ENCODE results near the gene LHX4.

LHX4 gene

DNA sequence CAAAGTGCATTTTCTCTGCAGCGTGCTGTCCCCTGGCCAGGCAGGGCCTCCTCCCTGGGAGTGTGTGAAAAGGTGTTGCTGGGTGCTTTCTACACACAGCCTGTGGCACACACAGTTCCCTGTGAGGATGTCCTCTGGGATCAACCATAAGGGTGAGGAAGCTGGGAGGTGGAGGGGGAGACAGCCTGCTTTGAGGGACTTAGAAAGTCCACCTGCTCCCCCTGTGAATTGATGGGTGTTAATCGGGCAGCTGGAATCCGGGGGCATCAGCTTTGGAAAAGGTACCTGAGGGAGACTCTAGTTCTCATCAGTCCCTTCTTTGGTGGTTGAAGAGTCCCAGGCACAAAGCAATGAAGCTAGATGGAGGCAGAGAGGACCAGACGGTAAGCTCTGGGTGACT is 35.8 kb downstream of the LHX4 start:
- Histone ChIP-seq H4K8ac (ENCODE audit: low read depth, low read length) (no peak overlapping the region), H2AFZ (ENCODE audit: insufficient read depth, low read length, poor library complexity) (no peak overlapping the region), H3K27ac (ENCODE audit: low read depth, low read length) (no peak overlapping the region), H3K23ac (ENCODE audit: low read length) (no peak overlapping the region), H3K36me3 (ENCODE audit: control insufficient read depth in 1 of 2, insufficient read depth in 2 of 2, low read length in 2 of 2) (no peaks in the 10 kb centered on the region), H3K4me2 (ENCODE audit: low read length) (no peak overlapping the region), H3K27me3 (ENCODE audit: insufficient read depth, low read length) (no peaks in the 10 kb centered on the region), H3K79me2 (ENCODE audit: control insufficient read depth, insufficient read depth, low read length, poor library complexity) (no peaks in the 10 kb centered on the region), H2AK5ac (ENCODE audit: low read length) (no peak overlapping the region), H2BK120ac (ENCODE audit: insufficient read depth, low read length, poor library complexity) (no peak overlapping the region), H3K14ac (ENCODE audit: low read length) (no peak overlapping the region), H3K9ac (ENCODE audit: low read length) (no peak overlapping the region), H3K4me1 (ENCODE audit: control insufficient read depth in 1 of 2, insufficient read depth in 2 of 2, low read length in 2 of 2) (no peaks in the 10 kb centered on the region), H4K12ac (ENCODE audit: low read depth, low read length) (no peak overlapping the region), H2BK5ac (ENCODE audit: low read depth, low read length, poor library complexity) (no peak overlapping the region), H4K91ac (ENCODE audit: low read depth, low read length) (no peak overlapping the region), H3K4me3 (ENCODE audit: low read depth, low read length) (no peak overlapping the region), H3K79me1 (ENCODE audit: low read length) (no peaks in the 10 kb centered on the region), H3K4ac (ENCODE audit: low read depth, low read length) (no peak overlapping the region), H3K18ac (ENCODE audit: low read length) (no peak overlapping the region), H2BK12ac (ENCODE audit: low read length) (no peak overlapping the region), H3K9me3 (ENCODE audit: insufficient read depth, low read depth, low read length) (peaks cover 4% of the 10 kb centered on the region)
- WGBS (ENCODE audit: extremely low coverage, insufficient coverage, insufficient read length), result no CpG with 5 or more reads among the region's 4 CpGs
- no peak for DNase-seq

DNA sequence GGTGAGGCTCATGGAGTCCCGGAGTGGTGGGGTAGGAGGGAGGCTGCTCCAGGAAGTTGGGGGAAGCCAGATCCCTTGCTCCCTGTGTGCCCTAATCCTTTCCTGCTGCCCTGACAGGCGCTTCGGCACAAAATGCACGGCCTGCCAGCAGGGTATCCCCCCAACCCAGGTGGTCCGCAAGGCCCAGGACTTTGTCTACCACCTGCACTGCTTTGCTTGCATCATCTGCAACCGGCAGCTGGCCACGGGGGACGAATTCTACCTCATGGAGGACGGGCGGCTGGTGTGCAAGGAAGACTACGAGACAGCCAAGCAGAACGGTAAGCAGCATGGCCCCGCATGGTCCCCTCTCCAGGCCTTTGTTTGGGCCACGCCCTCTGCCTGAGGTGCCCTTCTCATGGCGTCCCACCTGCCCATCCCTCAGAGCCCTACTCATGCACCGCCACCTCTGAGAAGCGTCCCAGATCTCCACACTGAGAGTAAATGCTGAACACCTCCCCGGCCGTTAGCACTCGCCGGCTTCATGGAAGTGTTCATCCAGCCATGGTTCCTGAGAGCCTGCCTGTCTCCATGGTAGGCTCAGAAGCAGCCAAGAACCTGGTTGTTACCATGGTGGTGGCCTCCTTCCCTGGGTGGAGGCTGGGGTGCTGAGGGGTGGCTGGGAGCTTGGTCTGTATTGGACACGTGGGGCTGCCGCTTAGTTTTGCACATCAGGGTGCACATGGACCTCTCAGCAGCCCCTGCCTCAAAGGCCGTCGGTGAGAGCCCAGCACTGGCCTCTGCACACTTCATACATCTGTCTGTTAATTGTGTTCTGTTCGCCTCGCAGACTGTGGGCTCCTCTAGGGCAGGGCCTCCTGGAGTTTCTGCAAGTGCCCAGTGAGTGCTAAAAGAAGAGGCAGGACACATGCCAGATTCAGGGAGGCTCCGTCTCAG is 36.5 kb downstream of the LHX4 start:
- no peak overlapping the region for H3K9ac ChIP-seq (ENCODE audit: low read length)
- no peak overlapping the region for H4K8ac ChIP-seq (ENCODE audit: low read depth, low read length)
- no peak overlapping the region for H2AFZ ChIP-seq (ENCODE audit: insufficient read depth, low read length, poor library complexity)
- H2AK5ac ChIP-seq (ENCODE audit: low read length), result no peak overlapping the region
- no peak overlapping the region for H3K27ac ChIP-seq (ENCODE audit: low read depth, low read length)
- no peaks in the 10 kb centered on the region for H3K36me3 ChIP-seq (ENCODE audit: control insufficient read depth in 1 of 2, insufficient read depth in 2 of 2, low read length in 2 of 2)
- no peak overlapping the region for H3K18ac ChIP-seq (ENCODE audit: low read length)
- no peak overlapping the region for H3K14ac ChIP-seq (ENCODE audit: low read length)
- no peaks in the 10 kb centered on the region for H3K79me2 ChIP-seq (ENCODE audit: control insufficient read depth, insufficient read depth, low read length, poor library complexity)
- H3K4ac ChIP-seq (ENCODE audit: low read depth, low read length), result no peak overlapping the region
- H3K4me1 ChIP-seq (ENCODE audit: control insufficient read depth in 1 of 2, insufficient read depth in 2 of 2, low read length in 2 of 2), result no peaks in the 10 kb centered on the region
- H4K12ac ChIP-seq (ENCODE audit: low read depth, low read length), result no peak overlapping the region
- H3K4me2 ChIP-seq (ENCODE audit: low read length), result no peak overlapping the region
- H3K27me3 ChIP-seq (ENCODE audit: insufficient read depth, low read length), result no peaks in the 10 kb centered on the region
- H3K23ac ChIP-seq (ENCODE audit: low read length), result no peak overlapping the region
- H2BK12ac ChIP-seq (ENCODE audit: low read length), result no peak overlapping the region
- WGBS (ENCODE audit: extremely low coverage, insufficient coverage, insufficient read length), result no CpG with 5 or more reads among the region's 28 CpGs
- H3K9me3 ChIP-seq (ENCODE audit: insufficient read depth, low read depth, low read length), result peaks cover 4% of the 10 kb centered on the region
- H3K79me1 ChIP-seq (ENCODE audit: low read length), result no peaks in the 10 kb centered on the region
- DNase-seq, result no peak
- no peak overlapping the region for H4K91ac ChIP-seq (ENCODE audit: low read depth, low read length)
- no peak overlapping the region for H2BK120ac ChIP-seq (ENCODE audit: insufficient read depth, low read length, poor library complexity)
- H3K4me3 ChIP-seq (ENCODE audit: low read depth, low read length), result no peak overlapping the region
- no peak overlapping the region for H2BK5ac ChIP-seq (ENCODE audit: low read depth, low read length, poor library complexity)

DNA sequence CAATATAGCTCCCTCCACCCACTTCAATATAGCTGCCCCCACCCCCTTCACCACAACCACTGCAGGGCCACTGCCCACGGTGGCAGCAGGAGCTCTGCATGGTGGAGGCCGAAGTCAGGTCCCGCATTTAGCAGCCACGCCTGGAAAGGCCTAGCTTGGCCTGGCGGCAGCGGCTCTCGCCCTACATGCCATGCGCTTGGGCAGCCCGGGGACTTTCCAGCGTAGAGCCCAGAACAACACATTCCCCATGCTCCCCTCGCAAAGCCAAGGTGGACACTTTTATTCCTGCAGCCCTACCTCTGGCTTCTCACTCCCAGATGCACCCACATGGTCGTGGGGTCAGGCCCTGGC is 37.1 kb downstream of the LHX4 start:
- Histone ChIP-seq H2BK5ac (ENCODE audit: low read depth, low read length, poor library complexity) (no peak overlapping the region), H3K27ac (ENCODE audit: low read depth, low read length) (no peak overlapping the region), H2BK12ac (ENCODE audit: low read length) (no peak overlapping the region), H4K91ac (ENCODE audit: low read depth, low read length) (no peak overlapping the region), H3K79me1 (ENCODE audit: low read length) (no peaks in the 10 kb centered on the region), H3K4me2 (ENCODE audit: low read length) (no peak overlapping the region), H3K9ac (ENCODE audit: low read length) (no peak overlapping the region), H2AFZ (ENCODE audit: insufficient read depth, low read length, poor library complexity) (no peak overlapping the region), H4K12ac (ENCODE audit: low read depth, low read length) (no peak overlapping the region), H2AK5ac (ENCODE audit: low read length) (no peak overlapping the region), H3K36me3 (ENCODE audit: control insufficient read depth in 1 of 2, insufficient read depth in 2 of 2, low read length in 2 of 2) (no peaks in the 10 kb centered on the region), H3K4ac (ENCODE audit: low read depth, low read length) (no peak overlapping the region), H3K23ac (ENCODE audit: low read length) (no peak overlapping the region), H3K4me3 (ENCODE audit: low read depth, low read length) (no peak overlapping the region), H3K27me3 (ENCODE audit: insufficient read depth, low read length) (no peaks in the 10 kb centered on the region), H3K18ac (ENCODE audit: low read length) (no peak overlapping the region), H2BK120ac (ENCODE audit: insufficient read depth, low read length, poor library complexity) (no peak overlapping the region), H3K79me2 (ENCODE audit: control insufficient read depth, insufficient read depth, low read length, poor library complexity) (no peaks in the 10 kb centered on the region), H4K8ac (ENCODE audit: low read depth, low read length) (no peak overlapping the region), H3K14ac (ENCODE audit: low read length) (no peak overlapping the region), H3K4me1 (ENCODE audit: control insufficient read depth in 1 of 2, insufficient read depth in 2 of 2, low read length in 2 of 2) (no peaks in the 10 kb centered on the region), H3K9me3 (ENCODE audit: insufficient read depth, low read depth, low read length) (peaks cover 4% of the 10 kb centered on the region)
- no CpG with 5 or more reads among the region's 12 CpGs for WGBS (ENCODE audit: extremely low coverage, insufficient coverage, insufficient read length)
- no peak for DNase-seq

DNA sequence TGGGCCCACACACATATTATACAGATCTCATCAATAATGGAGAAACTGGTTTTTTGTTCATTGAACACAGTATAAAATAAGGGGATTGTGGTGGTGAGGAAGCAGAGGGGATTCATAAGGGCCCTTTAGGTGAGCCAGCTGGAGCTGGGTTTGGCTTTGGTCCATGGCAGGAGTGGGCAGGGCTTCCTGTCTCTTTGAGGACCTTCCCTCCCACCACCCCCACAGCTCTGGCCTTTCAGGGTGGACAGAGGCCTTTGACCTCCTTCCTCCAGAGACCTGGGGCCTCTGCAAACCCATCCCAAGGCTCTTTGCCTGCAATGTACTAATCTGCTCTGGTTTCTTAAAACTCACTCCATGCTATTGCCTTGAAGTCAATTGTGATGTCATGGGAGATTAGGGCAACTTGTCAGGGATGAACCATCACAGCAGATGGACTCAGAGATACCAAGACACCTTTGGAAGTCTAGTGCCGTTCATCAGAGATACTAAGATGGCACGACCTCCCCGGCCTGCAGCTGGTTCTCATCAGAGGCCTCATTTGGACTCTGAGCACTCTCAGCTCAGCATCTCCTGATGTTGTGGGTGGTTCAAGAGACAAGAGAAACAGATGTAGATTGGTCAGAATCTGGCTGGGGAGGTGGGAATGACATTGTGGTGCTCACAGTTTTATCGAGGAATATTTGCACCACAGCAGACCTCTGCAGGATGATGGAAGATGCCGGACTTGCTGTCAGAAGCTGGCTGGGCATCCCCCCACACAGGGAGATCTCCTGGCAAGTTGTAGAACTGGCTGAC is 37.9 kb downstream of the LHX4 start:
- H2BK12ac ChIP-seq (ENCODE audit: low read length), result no peak overlapping the region
- no peaks in the 10 kb centered on the region for H3K79me2 ChIP-seq (ENCODE audit: control insufficient read depth, insufficient read depth, low read length, poor library complexity)
- no peaks in the 10 kb centered on the region for H3K4me1 ChIP-seq (ENCODE audit: control insufficient read depth in 1 of 2, insufficient read depth in 2 of 2, low read length in 2 of 2)
- no peak overlapping the region for H3K23ac ChIP-seq (ENCODE audit: low read length)
- H3K4ac ChIP-seq (ENCODE audit: low read depth, low read length), result no peak overlapping the region
- no peak overlapping the region for H4K91ac ChIP-seq (ENCODE audit: low read depth, low read length)
- H4K8ac ChIP-seq (ENCODE audit: low read depth, low read length), result no peak overlapping the region
- WGBS (ENCODE audit: extremely low coverage, insufficient coverage, insufficient read length), result no CpG with 5 or more reads among the region's 5 CpGs
- no peaks in the 10 kb centered on the region for H3K27me3 ChIP-seq (ENCODE audit: insufficient read depth, low read length)
- no peak overlapping the region for H3K18ac ChIP-seq (ENCODE audit: low read length)
- peaks cover 4% of the 10 kb centered on the region for H3K9me3 ChIP-seq (ENCODE audit: insufficient read depth, low read depth, low read length)
- no peak overlapping the region for H2BK120ac ChIP-seq (ENCODE audit: insufficient read depth, low read length, poor library complexity)
- no peak overlapping the region for H3K14ac ChIP-seq (ENCODE audit: low read length)
- no peak overlapping the region for H2BK5ac ChIP-seq (ENCODE audit: low read depth, low read length, poor library complexity)
- no peak overlapping the region for H3K4me2 ChIP-seq (ENCODE audit: low read length)
- H3K79me1 ChIP-seq (ENCODE audit: low read length), result no peaks in the 10 kb centered on the region
- H3K36me3 ChIP-seq (ENCODE audit: control insufficient read depth in 1 of 2, insufficient read depth in 2 of 2, low read length in 2 of 2), result no peaks in the 10 kb centered on the region
- DNase-seq, result no peak
- no peak overlapping the region for H2AK5ac ChIP-seq (ENCODE audit: low read length)
- no peak overlapping the region for H3K27ac ChIP-seq (ENCODE audit: low read depth, low read length)
- H2AFZ ChIP-seq (ENCODE audit: insufficient read depth, low read length, poor library complexity), result no peak overlapping the region
- H3K4me3 ChIP-seq (ENCODE audit: low read depth, low read length), result no peak overlapping the region
- H4K12ac ChIP-seq (ENCODE audit: low read depth, low read length), result no peak overlapping the region
- H3K9ac ChIP-seq (ENCODE audit: low read length), result no peak overlapping the region
